ENCODE results near the gene UFSP1.
"Not testable (repeated sequence)": the region's sequence is repeated elsewhere in the genome, so short reads cannot be mapped to it uniquely, and the experiment has no call there.

Gene UFSP1

DNA sequence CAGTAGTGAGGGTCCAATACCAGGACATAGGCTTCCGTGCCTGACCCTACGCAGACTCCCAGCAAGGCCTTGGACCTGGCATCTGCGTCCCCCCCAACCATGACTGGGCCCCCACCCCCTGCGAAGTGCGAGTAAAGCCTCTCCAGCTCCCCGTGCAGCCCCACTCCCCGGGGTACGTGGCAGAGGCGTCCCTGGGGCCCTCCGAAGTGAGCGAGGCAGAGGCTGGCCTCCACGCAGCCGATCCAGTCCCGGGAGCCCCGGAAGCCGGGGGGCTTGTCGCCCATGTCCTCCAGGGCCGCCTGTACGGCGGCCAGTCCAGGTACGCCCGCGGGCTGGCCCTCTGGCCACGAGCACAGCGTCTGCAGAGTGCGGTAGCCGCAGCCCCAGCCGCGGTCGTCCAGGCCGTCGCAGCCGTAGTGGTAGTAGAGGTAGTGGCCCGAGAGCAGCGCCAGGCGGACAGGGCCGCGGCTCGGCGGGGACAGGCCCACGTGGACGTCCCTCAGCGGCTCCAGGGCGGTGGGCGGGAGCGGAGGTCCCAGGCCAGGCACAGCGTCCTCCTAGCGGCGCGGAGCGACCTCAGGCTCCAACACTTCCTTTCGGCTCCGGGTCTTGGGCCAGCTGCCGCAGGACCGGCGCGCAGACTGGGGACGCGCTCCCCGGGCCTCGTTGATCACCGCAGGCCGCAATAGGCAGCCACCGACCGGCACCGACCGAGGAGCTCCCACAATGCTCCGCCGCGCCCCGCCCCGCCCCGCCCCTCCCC is at the start of gene UFSP1:
Gene UFSP1 (minus strand): TSS at position 728 of the 763 bp plus-strand sequence. CDS start 444 bp downstream, at position 284.
- no peak for DNase-seq (ENCODE audit: low read depth, low spot score)

GRCh38 chr7:100936167-100936566 is 46.7 kb upstream of the UFSP1 start:
- DNase-seq (ENCODE audit: low read depth, low spot score), result not testable (repeated sequence)

DNA sequence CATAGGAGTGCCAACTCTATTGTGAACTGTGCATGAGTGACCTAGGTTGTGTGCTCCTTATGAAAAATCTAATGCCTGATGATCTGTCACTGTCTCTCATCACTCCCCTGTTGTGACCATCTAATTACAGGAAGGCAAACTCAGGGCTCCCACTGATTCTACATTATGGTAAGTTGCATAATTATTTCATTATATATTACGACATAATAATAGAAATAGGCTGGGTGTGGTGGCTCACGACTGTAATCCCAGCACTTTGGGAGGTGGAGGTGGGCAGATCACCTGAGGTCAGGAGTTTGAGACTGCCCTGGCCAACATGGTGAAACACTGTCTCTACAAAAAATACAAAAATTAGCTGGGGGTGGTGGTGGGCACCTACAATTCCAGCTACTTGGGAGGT is 45.9 kb upstream of the UFSP1 start:
- not testable (repeated sequence) for DNase-seq (ENCODE audit: low read depth, low spot score)

- DNase-seq (ENCODE audit: low read depth, low spot score), result no peak
Measured at GRCh38 chr7:100933734-100934133, 44.2 kb upstream of the UFSP1 start.

GRCh38 chr7:100929808-100930174 is 40.3 kb upstream of the UFSP1 start:
- no peak for DNase-seq (ENCODE audit: low read depth, low spot score)

DNA sequence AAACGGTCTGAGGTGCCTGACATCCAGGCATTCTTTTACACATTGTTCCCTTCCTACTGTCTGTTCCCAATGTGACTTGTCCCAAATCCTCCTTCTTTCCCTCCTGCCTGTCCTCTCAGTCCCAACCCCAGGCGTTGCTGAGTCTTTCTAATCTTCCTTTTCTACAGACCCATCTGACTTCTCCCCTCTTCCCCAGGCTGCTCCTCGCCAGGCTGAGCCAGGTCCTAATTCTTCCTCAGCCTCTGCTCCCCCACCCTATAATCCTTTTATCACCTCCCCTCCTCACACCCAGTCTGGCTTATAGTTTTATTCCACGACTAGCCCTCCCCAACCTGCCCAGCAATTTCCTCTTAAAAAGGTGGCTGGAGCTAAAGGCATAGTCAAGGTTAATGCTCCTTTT is 34.1 kb upstream of the UFSP1 start:
- not testable (repeated sequence) for DNase-seq (ENCODE audit: low read depth, low spot score)

DNA sequence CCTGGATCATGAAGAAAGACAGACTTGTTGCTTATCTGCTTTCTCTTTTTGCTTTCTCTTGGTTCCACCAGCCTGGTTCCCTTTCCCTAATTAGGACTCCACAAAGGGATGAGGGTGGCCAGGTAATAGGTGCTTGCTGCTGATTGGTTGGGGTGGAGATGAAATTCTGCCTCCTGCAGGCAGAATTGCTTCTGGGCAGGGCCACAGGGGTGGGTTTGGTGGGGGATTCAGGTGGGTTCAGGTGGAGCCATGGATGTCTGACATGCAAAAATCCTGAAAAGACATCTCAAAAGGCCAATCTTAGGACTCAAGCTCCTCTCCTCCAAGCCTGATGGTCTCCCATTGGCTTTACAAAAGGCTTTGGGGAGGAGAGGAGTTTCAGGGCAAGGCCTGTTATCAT is 31.5 kb upstream of the UFSP1 start:
- no peak for DNase-seq (ENCODE audit: low read depth, low spot score)

- not testable (repeated sequence) for DNase-seq (ENCODE audit: low read depth, low spot score)
Measured at GRCh38 chr7:100919779-100920437, 30.4 kb upstream of the UFSP1 start.

DNA sequence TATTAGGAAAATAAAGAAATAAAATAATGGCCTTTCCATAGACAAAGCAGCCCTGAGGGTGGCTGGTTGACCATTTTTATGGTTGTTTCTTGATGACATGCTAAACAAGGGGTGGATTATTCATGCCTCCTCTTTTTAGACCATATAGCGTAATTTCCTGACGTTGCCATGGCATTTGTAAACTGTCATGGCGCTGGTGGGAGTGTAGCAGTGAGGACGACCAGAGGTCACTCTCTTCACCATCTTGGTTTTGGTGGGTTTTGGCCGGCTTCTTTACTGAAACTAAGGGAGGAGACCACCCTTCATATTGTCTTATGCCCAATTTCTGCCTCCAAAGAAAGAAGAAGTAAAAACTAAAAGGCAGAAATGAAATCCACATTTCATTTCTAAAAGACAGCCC is 29.8 kb upstream of the UFSP1 start:
- DNase-seq (ENCODE audit: low read depth, low spot score), result not testable (repeated sequence)

GRCh38 chr7:100914879-100915447 is 25.4 kb upstream of the UFSP1 start:
- DNase-seq (ENCODE audit: low read depth, low spot score), result no peak

GRCh38 chr7:100914208-100914878 is 24.8 kb upstream of the UFSP1 start:
- DNase-seq (ENCODE audit: low read depth, low spot score), result no peak

- no peak for DNase-seq (ENCODE audit: low read depth, low spot score)
Measured at GRCh38 chr7:100911484-100911883, 22.0 kb upstream of the UFSP1 start.

GRCh38 chr7:100910443-100910842 is 20.9 kb upstream of the UFSP1 start:
- DNase-seq (ENCODE audit: low read depth, low spot score), result not testable (repeated sequence)

- DNase-seq (ENCODE audit: low read depth, low spot score), result no peak
Measured at GRCh38 chr7:100908512-100908911, 19.0 kb upstream of the UFSP1 start.

- no peak for DNase-seq (ENCODE audit: low read depth, low spot score)
Measured at GRCh38 chr7:100902638-100903037, 13.1 kb upstream of the UFSP1 start.

- no peak for DNase-seq (ENCODE audit: low read depth, low spot score)
Measured at GRCh38 chr7:100901921-100902332, 12.4 kb upstream of the UFSP1 start.

DNA sequence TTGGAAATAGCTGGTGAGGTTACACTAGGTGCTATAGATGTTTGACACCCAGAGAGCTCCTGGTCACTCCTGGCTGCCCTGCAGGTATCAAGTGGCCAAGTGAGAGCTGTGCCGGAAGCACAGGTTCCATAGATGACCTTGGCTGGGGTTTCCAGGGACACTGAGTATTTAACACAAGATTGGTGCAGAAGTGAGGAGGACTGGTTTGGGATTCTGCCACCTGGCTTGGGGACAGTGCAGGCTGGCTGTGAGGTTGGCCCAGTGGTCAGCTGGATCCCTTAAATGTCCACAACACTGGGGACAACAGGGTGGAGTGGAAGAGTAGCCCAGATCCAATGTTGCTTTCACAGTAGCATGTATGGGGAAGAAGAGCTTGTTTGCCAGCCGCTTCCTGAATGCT is 11.5 kb upstream of the UFSP1 start:
- DNase-seq (ENCODE audit: low read depth, low spot score), result no peak

DNA sequence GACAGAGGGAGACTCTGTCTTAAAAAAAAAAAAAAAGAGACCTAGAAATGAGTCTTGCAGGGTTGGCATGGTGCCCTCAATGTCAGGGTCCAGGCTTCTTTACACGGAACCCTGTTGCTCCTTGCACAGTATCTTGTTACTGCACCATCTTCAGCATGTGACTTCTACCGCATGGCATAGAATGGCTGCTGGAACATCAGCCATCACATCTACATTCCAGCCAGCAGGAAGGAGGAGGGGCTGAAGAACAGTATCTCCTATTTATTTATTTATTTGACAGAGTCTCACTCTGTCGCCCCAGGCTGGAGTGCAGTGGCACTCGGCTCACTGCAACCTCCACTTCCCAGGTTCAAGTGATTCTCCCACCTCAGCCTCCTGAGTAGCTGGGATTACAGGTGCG is 9.9 kb upstream of the UFSP1 start:
- no peak for DNase-seq (ENCODE audit: low read depth, low spot score)

DNA sequence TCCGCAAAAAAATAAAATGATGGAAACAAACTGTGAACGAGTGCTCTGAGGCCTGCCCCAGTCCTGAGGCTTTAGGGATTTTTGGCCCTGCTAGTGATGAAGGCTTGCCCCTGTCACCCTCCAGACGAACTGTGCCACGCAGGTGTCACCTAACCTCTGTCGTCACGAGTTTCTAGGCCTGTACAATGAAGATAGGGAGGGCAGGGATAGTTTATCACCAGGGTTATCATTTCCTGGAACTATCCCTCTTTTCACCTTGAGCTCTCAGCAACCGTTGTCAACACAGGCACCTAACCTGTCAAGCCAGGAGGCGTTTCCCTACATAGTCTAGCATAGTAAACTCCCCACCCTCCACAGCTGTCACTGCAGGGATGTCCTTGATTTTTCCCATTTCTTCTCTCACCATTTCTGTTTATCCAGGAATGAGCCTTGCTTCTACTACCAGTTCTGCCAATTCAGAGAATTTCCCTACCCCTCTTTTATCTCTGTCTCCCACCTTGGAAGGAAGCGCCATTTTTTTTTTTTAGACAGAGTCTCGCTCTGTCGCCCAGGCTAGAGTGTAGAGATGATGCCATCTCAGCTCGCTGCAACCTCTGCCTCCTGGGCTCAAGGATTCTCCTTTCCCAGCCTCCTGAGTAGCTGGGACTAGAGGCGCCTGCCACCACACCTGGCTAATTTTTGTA is 8.4 kb upstream of the UFSP1 start:
- no peak for DNase-seq (ENCODE audit: low read depth, low spot score)

GRCh38 chr7:100896732-100897608 is 7.5 kb upstream of the UFSP1 start:
- no peak for DNase-seq (ENCODE audit: low read depth, low spot score)
